CD4-positive, alpha-beta T cell treated with Interleukin-21 for 1 hour (primary cell): ENCODE data around the gene TARM1.
"Not testable (repeated sequence)": the region's sequence is repeated elsewhere in the genome, so short reads cannot be mapped to it uniquely, and the experiment has no call there.

Experiments used
- DNase-seq: peaks from one replicate; pipeline ENCODE4 v3.0.0-alpha.2; 2020

The TARM1 gene

GRCh38 chr19:54081032-54081431 is at the start of gene TARM1:
Gene TARM1, minus strand, starts transcription at chr19:54081365. Its CDS starts 25 bp downstream, at chr19:54081340.
- DNase-seq: no peak

- no peak for DNase-seq
Observed at GRCh38 chr19:54129617-54129996, 48.4 kb upstream of the TARM1 start.

- DNase-seq: no peak
Observed at GRCh38 chr19:54128796-54129616, 47.8 kb upstream of the TARM1 start.

- DNase-seq: no peak
Observed at GRCh38 chr19:54128441-54128725, 47.2 kb upstream of the TARM1 start.

- DNase-seq: no peak
Observed at GRCh38 chr19:54127688-54128440, 46.7 kb upstream of the TARM1 start.

GRCh38 chr19:54125713-54126112 is 44.5 kb upstream of the TARM1 start:
- DNase-seq: no peak

- no peak for DNase-seq
Observed at GRCh38 chr19:54124393-54124792, 43.2 kb upstream of the TARM1 start.

GRCh38 chr19:54123682-54124081 is 42.5 kb upstream of the TARM1 start:
- no peak for DNase-seq

GRCh38 chr19:54121259-54121658 is 40.1 kb upstream of the TARM1 start:
- no peak for DNase-seq

- peak; percentile 97 for DNase-seq
Observed at GRCh38 chr19:54115109-54116063, 34.2 kb upstream of the TARM1 start, which contains the start of the genes PRPF31 and TFPT. Gene PRPF31, plus strand, starts transcription at chr19:54115754. Its CDS starts 2,525 bp downstream, at chr19:54118279. Gene TFPT, minus strand, starts transcription at chr19:54115657. Its CDS starts 388 bp downstream, at chr19:54115269.

- DNase-seq: peak; percentile 61
Observed at GRCh38 chr19:54114340-54115108, 33.4 kb upstream of the TARM1 start.

- no peak for DNase-seq
Observed at GRCh38 chr19:54109651-54110050, 28.5 kb upstream of the TARM1 start.

GRCh38 chr19:54108496-54108895 is 27.3 kb upstream of the TARM1 start:
- no peak for DNase-seq

- no peak for DNase-seq
Observed at GRCh38 chr19:54107876-54108490, 26.8 kb upstream of the TARM1 start.

GRCh38 chr19:54106716-54107115 is 25.6 kb upstream of the TARM1 start:
- DNase-seq: no peak

- no peak for DNase-seq
Observed at GRCh38 chr19:54105796-54106195, 24.6 kb upstream of the TARM1 start.

GRCh38 chr19:54104998-54105715 is 24.0 kb upstream of the TARM1 start:
- DNase-seq: no peak

- DNase-seq: peak; percentile 99
Observed at GRCh38 chr19:54102421-54103169, 21.4 kb upstream of the TARM1 start, which contains the start of gene NDUFA3. Gene NDUFA3, plus strand, starts transcription at chr19:54102855. Its CDS starts 24 bp downstream, at chr19:54102879.

- DNase-seq: no peak
Observed at GRCh38 chr19:54100561-54100960, 19.4 kb upstream of the TARM1 start, which contains the start of gene OSCAR. Gene OSCAR, minus strand, starts transcription at chr19:54100803. Its CDS starts 11 bp downstream, at chr19:54100792.

GRCh38 chr19:54099903-54100255 is 18.7 kb upstream of the TARM1 start:
- not testable (repeated sequence) for DNase-seq
